Activated T-cell treated with anti-CD3 and anti-CD28 coated beads, Interleukin-2, amount 50 U/mL, for 1 hour (primary cell): ENCODE data around the gene ANKRD11.
"Not testable (repeated sequence)": the region's sequence is repeated elsewhere in the genome, so short reads cannot be mapped to it uniquely, and the experiment has no call there.

Experiments used
- DNase-seq: peaks from one replicate; pipeline ENCODE4 v3.0.0-alpha.2; 2020

ANKRD11 gene

GRCh38 chr16:89246903-89247733 lies 243.2 kb downstream of the ANKRD11 start:
- peak; percentile 99 for DNase-seq

GRCh38 chr16:89246383-89246902 lies 243.9 kb downstream of the ANKRD11 start:
- no peak for DNase-seq

DNA sequence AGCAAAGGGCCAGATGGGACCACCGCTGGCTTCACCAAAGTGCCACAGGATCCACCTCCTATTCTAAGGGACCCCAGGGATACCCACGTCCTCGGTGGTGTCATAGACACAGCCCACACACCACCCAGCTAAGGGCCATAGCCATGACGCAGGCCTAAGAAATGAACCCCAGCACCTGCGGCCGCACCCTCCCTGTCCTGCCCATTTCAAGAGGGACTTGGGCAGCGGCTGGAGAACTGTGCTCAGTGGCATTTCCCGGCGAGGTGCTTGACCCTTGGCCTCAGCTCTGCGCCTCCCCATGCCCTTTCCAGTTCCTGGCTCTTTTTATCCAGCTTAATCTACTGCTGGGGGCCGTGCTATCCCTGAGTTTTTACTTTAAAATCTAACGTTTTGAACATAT lies 245.6 kb downstream of the ANKRD11 start:
- no peak for DNase-seq

GRCh38 chr16:89244264-89244663 lies 246.1 kb downstream of the ANKRD11 start:
- not testable (repeated sequence) for DNase-seq

DNA sequence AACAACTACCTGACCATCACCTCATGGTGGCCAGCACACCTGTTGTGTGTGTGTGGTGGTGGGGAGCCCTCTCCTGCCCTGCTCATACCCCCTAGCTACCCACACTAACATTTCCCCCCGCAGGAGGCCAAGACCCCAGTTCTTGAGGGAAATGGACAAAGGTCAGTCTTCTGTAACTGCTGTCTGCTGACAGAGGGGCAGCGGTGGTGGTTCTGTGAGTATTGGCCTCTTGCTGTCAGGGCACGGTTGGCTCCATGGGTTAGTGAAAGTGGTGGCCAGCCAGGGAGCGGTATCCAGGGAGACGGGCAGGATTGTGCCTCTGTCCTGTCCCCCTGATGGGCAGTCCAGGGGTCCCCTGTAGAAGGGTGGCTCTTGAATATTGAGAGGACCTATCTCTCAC lies 246.7 kb downstream of the ANKRD11 start:
- DNase-seq, result no peak

GRCh38 chr16:89242795-89243200 lies 247.6 kb downstream of the ANKRD11 start:
- no peak for DNase-seq

DNA sequence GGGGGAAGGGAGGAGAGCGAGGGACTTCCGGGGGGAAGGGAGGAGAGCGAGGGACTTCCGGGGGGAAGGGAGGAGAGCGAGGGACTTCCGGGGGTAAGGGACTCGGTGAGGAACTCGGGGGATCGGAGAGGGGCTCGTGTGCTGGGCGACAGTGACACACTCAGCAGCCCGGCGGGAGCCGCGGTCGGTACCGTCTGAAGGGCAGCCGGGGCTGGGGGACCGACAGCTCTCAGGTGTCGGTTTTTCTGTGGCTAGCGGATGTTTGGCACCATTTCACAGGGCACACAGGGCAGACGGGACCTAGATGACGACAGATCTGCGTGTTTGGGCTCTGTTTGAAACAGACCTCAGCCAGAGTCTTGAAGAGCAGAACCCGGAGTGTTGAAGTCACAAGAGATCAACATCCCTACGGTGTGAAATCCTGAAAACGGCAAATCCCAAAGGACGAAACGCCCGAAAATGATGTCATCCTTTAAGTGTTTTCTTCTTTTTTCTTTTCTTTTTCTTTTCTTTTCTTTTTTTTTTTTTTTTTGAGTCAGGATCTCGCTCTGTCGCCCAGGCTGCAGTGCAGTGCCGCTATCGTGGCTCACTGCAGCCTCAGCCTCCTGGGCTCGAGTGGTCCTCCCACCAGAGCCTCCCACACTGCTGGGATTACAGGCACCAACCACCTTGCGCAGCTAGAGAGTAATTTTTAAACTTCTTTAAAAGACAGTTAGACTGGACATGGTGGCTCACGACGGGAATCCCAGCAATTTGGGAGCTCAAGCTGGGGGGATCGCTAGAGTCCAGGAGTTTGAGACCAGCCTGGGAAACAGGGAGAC lies 249.0 kb downstream of the ANKRD11 start:
- peak; percentile 87 for DNase-seq

GRCh38 chr16:89237733-89238132 lies 252.6 kb downstream of the ANKRD11 start:
- DNase-seq, result no peak

- no peak for DNase-seq
These were observed 256.5 kb downstream of the ANKRD11 start for GRCh38 chr16:89233678-89234490.

- no peak for DNase-seq
These were observed 258.3 kb downstream of the ANKRD11 start for GRCh38 chr16:89232107-89232506.

GRCh38 chr16:89230255-89230654 lies 260.1 kb downstream of the ANKRD11 start:
- DNase-seq, result no peak

GRCh38 chr16:89224665-89225064 lies 265.7 kb downstream of the ANKRD11 start:
- no peak for DNase-seq

DNA sequence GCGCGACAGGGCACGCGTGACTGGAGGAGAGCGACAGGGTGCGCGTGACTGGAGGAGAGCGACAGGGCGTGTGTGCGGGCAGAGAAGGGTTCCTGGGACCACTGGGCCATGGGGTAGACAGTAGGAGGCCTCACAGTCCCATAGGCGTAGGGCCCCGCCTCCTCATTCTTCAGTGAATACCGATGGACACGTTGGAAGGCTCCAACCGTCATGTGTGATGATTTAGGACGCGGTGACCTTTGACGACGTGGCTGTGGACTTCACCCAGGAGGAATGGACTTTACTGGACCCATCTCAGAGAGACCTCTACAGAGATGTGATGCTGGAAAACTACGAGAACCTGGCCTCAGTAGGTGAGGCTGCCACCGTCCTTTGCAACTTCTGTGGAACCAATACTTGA lies 267.4 kb downstream of the ANKRD11 start:
- no peak for DNase-seq

DNA sequence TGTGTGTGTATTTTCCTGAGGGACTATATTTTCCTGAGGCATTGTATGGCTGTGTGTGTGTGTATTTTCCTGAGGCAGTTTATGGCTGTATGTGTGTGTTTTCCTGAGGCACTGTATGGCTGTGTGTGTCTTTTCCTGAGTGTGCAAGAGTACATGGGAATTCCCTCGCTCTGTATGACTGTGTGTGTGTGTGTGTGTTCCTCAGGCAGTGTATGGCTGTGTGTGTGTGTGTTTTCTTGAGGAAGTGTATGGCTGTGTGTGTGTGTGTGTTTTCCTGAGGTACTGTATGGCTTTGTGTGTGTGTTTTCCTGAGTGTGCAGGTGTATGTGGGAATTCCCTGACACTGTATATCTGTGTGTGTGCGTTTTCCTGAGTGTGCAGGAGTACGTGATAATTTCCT lies 268.8 kb downstream of the ANKRD11 start:
- no peak for DNase-seq

DNA sequence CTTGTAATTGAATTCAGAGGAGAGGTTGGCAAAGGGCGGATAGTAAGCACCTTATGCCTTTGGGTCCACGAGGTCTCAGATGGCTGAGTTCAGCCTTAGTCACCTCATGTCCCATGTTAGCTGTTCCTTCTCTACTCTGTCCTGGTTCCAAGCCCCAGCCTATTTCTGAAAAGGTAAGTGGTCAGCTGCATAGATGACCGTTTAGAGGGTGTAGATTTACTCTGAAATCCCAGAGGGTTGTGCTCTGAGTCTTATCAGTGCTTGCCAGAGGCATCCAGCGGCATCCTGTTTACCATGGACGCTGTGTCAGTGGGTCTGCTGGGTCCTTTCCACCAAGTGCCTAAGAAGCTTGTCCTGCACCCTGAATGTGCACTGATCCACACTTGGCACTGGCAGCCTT lies 271.0 kb downstream of the ANKRD11 start:
- DNase-seq, result no peak
